GM10847 (cell line): ENCODE data around the gene SCRN2.

ENCODE experiments used
- POLR2A ChIP-seq: IDR thresholded peaks from 2 replicates; pipeline ENCODE4 v1.6.1; 2011; ENCODE audit not compliant: insufficient read length; ENCODE audit errors: extremely low read depth

SCRN2 gene

DNA sequence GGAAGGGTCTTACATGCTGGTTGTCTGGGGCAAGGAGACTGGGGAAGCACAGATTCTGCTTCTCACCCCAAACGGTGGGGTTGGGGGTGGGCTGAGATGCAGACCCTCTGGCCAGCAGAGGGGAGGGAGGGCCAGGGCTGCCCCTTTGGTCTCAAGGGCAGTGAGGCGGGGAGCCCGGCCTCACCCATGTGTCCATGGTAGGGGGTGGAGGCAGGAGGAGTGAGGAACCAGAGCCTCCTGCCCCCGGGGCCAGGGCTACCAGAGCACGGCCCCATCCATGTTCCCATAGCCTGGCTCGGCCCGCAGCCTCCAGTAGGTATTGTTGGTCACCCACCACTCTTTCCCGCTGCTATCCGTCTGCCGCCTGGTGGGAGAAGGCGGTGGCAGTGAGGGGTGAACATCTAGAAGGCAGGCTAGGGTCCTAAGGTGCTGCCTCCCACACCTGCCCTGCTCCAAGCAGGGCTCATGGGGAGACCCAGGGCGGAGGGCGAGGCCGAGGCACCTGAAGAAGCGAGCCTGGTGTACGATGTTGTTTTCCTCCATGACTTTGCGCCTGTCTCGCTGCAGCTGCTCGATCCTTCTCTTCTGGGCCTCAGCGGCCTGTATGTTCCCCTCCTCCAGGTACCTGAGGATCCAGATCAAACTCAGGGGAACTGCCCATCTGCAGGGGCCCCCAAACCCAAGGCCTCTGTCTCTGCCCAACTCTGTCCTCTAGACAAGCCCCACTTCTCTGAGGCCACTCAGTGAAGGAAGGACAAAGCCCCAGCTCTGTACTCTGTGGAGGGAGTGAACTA, 32.8 kb downstream of the SCRN2 start:
- TF ChIP-seq POLR2A = no peak

DNA sequence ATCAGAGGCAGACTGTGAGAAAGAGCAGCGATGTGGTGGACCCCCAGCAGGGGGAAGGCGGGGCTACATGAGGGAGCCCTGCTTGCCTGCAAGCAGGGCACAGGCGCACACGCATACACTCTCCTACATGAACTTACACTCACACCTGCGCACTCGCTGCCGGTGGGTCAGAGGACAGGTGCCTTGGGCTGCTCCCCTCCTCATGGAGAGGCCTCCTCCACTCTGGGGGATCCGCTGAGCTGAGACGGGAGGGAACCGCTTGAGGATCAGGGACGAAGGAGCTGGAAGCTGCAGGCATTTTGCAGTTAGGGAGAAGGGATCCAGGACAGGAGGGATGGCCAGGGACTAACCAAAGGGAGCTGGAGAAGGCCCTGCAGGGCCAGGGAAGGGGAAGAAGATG, 33.7 kb downstream of the SCRN2 start:
- no peak for TF ChIP-seq POLR2A

DNA sequence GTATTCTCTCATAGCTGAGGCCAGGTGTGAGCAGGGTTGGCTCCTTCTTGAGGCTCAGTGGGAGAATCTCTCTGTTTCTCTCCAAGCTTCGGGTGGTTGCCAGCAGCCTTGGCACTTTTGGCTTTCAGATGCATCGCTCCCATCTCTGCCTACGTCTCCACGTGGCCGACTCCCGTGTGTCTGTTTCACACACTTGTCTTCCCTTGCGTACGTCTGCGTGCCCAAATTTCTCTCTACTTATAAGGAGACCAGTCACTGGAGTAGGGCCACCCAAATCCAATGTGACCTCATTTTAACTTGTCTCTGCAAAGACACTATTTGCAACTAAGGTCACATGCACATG, 34.2 kb downstream of the SCRN2 start:
- no peak for TF ChIP-seq POLR2A

DNA sequence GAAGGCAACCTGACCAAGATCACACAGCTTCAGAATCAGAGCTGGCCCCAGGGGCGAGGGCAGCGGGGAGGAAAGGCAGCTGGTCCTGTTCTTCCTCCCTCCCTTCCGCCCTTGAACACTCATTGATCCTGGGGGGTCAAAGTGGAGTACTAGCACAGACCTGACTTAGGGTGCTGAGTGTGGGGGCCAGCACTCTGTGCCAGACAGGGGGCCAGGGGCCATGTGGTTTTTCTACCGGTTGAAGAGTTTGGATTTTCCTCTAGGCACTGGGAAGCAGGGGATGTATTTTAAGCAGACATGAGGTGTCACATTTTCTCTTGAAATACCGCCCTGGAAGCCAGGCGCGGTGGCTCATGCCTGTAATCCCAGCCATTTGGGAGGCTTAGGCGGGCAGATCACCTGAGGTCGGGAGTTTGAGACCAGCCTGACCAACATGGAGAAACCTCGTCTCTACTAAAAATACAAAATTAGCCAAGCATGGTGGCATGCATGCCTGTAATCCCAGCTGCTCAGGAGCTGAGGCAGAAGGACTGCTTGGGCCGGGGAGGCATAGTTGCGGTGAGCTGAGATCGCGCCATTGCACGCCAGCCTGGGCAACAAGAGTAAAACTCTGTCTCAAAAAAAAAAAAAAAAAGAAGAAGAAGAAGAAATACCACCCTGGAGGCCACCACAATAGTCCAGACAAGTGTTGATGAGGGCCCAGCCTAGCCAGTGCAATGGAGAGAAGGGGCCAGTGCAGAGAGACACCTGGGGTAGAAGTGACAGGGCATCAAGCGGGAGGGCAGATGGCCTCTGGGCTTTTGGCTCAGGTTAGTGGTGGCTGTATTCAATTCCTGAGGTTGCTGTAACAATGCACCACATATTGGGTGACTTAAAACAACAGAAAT, 34.8 kb downstream of the SCRN2 start:
- no peak for TF ChIP-seq POLR2A

DNA sequence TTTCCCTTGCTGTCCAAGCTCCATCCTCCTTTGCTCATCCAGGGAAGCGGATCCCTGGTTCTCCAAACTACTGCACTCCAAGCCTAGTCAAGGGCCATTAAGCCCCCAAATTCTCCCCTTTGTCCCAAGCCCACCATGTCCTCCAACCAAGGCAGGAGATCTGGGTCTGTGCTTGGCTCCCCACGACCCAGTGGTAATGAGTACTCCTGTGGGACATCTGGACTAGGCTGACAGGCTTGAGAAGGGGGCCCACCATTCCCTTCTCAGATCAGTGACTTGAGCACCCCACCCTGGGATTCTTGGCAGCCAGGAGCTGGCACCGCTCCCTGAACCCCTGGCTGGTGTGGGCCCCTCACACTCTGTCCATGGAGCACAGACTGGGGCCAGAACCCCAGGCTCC, 36.6 kb downstream of the SCRN2 start:
- TF ChIP-seq POLR2A = no peak

DNA sequence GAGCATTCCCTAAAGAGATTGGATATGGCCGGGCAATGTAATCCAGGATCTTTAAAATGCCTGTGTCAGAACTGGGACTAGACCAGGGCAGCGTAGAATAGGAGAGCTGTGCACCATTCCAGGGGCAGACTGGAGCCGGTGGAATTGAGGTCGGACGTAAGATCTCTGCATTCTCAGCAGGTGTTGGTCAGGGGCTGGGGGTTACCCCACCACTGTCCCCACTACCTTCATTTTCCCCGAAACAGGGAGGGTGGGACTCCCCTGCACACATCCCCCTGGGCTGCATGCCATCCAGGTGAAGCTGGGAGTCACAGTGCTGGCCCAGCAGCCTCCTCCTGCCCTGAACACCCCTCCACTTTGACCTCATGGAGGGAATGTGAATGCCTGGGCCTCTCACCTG, 37.3 kb downstream of the SCRN2 start:
- TF ChIP-seq POLR2A = no peak

DNA sequence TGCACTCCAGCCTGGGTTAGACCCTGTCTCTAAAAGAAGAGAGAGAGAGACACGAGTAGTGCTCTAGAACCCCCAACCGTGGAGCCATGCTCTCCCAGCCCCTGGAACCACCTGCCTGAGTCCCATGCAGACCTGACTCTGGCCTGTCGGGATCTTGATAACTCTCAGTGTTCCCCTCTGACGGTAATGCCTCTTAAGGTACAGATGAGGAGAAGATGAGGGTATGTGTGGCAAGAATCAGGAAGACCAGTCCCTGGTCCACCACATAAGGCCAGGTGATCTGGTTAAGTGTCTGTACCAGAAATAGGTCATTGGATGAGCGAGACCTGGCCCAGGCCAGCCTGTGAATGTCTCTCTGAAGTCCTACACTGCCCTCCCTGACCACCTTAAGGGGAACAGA, 37.9 kb downstream of the SCRN2 start:
- TF ChIP-seq POLR2A = no peak

DNA sequence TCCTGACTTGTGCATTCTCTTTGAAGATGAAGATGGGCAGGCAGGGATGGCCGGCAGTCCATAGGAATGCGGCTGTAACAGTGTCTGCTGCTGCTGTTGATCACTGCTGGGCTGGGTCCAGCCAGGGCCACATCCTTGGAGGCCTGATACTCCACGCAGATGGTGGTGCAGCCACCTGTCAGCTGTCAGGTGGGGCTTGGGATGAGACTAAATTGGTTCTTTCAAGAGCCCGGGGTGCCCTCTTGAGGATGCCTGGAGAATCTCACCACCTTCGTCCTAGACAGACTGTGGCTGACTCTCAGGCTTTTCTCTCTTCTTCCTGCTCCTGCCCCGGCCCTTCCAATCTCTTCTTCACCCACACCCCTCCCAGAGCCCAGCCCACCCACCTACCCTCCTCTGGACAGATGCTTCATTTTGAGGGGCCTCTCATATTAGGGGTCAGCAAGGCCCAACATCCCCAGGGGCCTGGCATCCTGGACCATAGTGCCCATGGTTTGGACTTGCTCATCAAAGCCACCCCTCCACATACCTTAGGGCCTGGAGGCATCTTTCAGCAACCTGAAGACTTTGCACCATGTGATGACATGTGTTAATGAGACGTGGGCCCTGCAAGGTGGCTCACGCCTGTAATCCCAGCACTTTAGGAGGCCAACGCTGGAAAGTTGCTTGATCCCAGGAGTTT, 38.6 kb downstream of the SCRN2 start:
- no peak for TF ChIP-seq POLR2A

DNA sequence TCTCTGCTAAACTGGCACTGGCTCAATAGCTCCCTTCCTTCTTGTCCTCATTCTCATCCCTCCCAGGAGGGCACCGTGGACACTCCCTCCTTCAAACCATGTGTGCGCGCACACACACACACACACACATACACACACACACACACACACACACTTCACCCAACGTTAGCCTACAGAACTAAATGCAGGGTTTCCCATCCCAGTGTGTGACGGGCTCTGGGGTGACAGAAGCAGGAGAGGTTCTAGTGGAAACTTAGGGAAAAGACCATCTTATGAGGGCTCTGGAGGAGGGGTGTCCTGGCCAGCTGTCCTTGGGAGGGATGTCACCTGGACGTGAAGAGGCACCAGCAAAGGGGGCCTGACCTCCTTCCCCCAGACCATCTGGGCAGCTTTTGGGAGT, 39.2 kb downstream of the SCRN2 start:
- no peak for TF ChIP-seq POLR2A

DNA sequence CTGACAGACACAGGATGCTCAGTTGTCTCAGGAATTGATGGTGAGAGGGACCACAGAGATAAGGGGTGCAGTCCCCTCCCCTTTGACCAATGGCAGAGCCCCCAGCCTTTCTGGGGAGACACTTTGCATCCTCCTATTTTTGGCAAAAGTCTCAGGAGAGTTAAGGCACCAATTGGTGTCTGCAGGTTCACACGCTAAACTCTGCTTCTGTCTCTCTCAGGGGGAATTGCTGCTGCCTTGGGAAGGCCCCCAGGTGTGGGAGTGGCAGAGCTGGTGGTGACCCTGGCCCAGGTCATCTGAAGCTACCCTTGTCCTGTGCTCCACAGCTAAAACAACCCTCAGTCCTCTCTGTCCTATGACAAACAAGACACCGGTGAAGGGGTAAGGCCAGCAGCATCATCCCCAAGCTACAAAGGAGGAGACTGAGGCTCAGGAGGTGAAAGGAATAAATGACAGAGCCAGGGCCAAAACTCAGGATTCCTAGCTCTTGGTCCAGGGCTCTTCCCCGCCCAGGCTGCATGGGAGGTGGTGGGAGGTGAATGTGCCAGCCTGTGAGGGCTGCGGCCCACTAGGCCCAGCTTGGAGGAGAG, 39.8 kb downstream of the SCRN2 start:
- no peak for TF ChIP-seq POLR2A

DNA sequence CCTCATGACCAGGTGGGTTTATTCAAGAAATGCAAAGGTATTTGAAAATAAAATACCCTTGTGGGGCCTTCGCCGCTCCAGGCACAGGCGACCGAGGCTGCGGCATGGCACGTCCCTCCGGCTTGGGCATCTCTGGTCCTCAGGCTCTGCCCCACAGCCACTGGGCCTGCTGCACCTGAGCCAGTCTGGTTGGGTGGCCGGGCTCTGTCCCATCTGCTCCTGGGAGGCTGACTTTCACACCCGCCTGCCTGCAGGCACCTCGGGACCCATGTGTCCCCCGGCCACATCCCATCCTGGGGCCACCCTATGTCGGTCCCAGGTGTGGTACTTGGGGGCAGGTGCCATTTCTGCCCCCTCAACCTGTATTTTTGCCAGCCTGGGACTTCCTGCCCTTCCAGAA, 40.4 kb downstream of the SCRN2 start:
- no peak for TF ChIP-seq POLR2A

DNA sequence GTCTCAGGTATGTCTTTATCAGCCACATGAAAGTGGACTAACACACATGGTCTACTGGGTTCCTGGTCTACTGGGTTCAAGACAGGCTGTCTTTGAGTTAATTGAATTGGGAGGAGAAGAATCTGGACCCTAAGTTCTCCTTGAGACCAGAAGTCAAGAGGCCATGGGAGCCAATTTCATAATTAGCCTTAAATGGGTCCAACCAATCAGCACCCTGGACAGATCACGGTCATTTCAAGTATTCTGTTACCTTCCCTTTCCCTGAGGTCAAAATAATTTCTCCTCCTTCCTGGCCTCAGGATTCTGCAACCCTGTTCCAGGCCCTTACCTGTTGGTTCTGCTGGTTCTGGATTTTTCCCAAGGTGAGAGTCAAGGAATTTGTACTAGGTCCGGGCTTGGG, 43.3 kb downstream of the SCRN2 start:
- TF ChIP-seq POLR2A = no peak

DNA sequence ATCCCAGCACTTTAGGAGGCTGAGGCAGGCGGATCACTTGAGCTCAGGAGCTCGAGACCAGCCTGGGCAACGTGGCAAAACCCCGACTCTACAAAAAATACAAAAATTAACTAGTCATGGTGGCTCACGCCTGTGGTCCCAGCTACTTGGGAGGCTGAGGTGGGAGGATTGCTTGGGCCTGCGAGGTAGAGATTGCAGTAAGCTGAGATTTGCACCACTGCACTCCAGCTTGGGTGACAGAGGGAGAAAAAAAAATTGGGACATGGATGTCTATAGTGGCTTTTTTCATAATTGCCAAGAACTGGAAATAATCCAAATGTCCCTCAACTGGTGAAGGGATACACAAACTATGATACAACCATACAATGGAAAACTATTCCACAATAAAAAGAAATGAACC, 48.1 kb downstream of the SCRN2 start:
- TF ChIP-seq POLR2A = no peak

DNA sequence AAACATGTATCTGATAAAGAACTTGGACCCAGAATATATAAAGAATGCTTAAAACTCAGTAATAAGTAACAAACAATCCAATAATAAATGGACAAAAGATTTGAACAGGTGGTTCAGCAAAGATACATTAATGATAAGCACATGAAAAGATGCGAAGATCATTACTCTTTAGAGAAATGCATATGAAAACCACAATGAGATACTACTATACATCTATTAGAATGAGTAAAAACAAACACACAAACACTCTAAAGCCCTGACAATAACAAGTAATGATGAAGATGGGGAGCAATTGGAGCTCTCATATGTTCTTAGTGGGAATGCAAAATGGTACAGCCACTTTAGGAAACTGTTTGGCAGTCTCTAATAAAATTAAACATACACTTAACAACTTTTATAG, 48.6 kb downstream of the SCRN2 start:
- no peak for TF ChIP-seq POLR2A

DNA sequence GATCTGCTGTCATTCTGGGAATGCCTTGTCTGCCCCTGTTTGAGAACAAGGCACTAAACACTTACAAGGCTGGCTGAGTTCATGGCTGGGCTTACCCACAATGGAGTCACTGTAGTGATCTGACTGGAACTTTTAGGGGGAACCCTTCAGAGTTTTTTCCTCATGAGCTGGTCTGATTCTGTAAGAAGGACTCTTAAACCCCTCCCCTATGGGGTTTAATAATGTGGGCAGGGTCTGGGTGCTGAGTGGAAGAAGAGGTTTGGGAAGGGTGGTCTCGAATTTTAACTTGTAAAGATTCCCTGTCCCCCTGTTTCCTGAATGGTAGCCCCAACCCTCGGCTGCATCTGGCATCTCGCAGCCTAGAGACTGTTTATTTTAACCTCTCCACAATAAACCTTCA, 50.0 kb downstream of the SCRN2 start:
- no peak for TF ChIP-seq POLR2A
